NCI-H2171 (cell line): ENCODE data around the gene EHD1.
"Not testable (repeated sequence)": the region's sequence is repeated elsewhere in the genome, so short reads cannot be mapped to it uniquely, and the experiment has no call there.

Experiments used
- DNase-seq: peaks from one replicate; lab custom pipeline; 2025; lab: John Stamatoyannopoulos, UW

Gene EHD1

DNA sequence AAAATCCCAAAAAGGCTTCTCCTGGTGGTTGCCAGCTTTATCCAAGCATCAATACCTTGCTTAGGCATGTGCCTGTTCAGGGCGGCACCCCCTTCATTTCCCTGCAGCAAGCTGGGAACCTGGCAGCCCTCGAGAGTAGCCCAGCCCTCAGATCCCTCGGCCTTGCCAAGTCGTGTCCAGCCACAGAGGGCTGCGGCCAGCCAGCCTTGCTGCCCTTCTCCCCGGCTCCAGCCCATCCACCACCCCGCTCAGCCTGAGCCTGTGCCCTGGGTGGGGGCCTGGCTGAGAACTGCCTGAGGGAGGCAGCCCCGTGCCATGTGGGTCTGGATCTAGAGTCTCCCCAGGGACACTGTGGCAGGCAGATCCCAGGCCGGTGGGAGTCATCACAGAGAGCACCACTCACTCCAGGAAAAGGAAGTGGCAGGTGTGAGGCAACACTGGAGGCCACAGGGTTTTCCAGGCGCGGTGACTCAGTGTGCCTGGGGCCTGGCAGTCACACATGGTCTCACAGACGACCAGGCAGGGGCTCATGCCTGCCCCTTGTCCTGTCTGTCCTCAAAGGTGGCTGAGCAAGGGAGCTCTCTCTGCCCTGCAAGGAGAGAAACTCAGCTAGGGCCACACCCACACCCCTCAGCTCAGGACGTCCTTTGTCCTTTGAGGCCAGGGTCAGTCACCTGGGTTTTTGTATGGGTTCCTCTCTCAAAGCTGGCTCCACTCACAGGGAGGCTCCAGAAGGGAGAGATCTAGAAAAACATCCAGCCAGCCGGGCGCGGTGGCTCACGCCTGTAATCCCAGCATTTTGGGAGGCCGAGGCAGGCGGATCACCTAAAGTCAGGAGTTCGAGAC, 21.8 kb downstream of the EHD1 start:
- no peak for DNase-seq

DNA sequence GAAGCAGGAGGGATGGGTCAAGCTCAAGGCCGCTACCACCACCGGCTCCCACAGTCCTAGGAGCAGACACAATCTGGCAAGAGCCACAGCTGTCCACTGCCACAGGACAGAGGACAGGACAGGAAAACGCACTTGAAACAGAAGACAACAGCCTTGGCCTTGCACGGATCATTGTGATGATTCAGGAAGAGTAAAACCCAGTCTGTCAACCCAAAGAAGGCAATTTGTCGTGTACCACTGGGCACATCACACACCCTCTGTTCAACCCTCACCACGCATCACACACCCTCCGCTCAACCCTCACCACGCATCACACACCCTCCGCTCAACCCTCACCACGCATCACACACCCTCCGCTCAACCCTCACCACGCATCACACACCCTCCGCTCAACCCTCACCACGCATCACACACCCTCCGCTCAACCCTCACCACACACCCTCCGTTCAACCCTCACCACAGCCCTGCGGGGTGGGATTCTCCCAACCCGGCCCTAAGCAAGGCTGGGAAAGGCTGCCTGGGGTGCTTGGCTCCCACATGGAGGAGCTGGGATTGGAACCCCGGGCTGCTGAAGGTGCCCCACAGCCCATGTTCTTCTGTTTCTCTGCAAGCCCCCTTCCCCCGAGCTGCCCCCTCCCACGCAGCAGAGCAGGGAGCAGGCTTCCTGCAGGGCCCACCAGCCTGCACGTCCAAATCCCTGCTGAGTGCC, 22.7 kb downstream of the EHD1 start:
- DNase-seq, result no peak

DNA sequence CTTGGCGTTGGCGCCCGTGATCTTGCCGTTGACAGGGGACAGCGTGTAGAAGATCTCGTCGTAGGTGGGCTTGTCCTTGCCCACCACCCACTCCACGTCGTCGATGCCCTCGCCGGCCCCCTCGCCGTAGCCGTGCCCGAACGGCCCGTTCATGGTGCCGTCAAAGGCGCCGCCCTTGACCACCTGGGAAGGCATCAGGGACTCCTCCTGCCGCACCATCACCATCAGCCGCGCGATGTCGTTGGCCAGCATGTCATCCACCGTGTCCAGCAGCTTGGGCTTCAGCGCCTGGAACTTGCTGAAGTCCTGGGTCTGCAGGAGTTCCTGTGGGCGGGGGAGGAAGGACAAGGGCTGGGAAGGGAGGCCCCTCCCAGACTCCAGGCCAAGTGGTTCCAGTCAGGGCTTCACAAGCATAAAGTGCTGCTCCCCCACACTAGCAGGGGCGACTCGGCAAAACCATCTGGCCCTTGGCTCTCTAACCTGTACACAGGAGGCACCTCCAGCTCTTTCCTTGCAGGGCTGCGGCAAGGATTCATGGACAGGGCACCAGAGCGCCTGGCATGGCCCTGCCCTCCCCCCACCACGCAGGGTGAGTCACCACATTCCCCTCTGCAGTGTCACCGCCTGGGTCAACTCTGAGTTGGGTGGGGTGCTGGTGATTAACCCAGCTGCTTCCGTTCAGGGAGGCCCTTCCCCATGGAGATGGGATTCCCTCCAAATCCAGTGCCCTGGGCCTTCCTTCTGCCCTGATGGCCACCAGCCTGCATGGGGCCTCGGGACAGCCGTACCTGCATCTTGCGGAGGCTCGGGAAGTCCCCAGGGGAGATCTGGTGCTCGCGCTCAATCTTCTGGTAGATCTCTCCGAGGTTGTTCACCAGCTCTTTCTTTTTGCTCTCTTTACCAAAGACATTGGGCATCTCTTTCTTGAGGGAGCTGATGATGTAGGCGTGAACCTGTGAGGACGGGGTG, 23.6 kb downstream of the EHD1 start:
- no peak for DNase-seq

DNA sequence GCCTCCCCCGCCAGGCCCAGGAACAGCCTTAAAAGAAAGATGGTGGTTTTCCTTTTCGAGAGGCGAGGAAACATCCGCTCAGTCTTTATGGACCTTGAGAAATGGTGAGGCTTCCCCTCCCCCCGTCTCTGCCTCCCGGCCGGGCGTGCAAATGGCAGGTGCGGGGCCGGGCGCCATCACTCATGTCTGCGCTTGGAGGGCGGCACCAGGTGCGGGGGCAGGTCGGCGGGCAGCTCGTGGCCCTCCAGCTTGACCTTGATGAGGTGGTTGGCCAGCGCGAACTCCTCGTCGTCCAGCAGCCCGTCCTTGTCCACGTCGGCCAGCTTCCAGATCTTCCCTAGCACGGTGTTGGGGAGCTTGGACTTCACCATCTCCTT, 24.3 kb downstream of the EHD1 start:
- DNase-seq, result no peak

- DNase-seq, result no peak
Observed at GRCh38 chr11:64853709-64854108, 24.7 kb downstream of the EHD1 start.

- DNase-seq, result no peak
Observed at GRCh38 chr11:64852804-64853509, 25.5 kb downstream of the EHD1 start.

- no peak for DNase-seq
Observed at GRCh38 chr11:64851831-64852351, 26.5 kb downstream of the EHD1 start.

DNA sequence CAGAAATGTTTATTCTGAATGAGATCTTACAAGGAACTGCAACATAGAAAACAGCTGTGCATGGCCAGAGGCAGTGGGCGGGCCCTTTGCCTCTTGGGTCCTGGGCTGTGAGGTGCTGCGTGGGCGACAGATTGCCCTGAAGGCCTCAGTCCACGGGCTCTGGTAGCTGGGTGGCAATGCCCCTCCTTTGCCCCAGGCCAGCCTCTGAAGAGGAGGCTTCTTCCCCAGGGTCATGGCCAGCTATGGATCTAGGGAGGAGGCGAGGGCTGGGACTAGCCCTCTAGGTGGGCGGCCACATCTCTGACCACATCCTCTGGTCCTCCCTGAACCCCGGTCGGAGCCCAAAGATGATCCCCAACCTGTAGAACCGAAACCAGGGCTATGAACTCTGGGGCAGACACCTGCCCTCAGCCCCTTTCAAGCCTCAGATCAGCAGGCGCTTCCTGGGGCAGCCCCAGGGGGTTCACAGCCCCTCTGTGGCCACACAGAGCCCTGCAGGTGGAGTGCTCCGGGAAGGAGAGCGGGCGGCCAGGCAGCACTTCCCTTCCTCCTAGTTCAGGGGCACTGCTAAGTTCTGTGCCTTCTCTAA, 27.3 kb downstream of the EHD1 start:
- no peak for DNase-seq

- no peak for DNase-seq
Observed at GRCh38 chr11:64849598-64850356, 28.6 kb downstream of the EHD1 start.

DNA sequence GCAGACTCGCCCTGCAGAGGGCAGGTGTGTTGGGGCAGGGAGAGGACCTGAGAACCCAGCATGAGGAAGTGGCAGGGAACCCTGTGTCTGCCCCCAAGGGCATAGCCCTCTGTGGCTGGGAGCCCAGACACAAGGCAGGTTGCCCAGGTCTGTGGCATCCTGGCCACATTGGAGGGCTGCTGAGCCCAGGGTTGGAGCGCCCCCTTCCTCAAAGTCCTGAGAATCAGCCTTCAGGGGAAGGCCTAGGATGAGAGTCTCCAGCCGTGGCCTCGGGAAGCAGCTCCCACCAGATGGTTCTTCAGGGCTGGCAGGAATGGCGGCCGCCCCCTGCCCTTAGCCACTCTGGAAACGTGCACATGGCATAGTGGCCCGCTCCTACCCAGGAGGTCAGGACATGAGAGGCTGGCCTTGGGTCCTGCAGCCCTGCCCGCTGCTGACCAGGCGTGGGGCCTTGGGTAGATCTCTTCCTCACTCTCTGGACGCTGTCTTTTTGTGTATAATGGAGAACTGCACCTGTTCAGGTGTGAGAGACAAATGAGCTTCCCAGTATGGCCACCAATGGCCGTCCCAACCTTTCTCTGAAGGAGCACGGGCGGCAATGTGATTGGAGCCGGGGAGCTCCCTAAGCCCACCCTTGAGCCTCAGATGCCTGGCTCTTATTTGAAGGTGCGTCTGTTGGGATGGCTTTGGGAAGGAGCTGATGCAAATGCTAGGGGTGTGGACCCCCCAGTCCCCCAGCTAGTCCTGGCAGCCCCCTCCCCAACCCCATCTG, 29.4 kb downstream of the EHD1 start:
- no peak for DNase-seq

DNA sequence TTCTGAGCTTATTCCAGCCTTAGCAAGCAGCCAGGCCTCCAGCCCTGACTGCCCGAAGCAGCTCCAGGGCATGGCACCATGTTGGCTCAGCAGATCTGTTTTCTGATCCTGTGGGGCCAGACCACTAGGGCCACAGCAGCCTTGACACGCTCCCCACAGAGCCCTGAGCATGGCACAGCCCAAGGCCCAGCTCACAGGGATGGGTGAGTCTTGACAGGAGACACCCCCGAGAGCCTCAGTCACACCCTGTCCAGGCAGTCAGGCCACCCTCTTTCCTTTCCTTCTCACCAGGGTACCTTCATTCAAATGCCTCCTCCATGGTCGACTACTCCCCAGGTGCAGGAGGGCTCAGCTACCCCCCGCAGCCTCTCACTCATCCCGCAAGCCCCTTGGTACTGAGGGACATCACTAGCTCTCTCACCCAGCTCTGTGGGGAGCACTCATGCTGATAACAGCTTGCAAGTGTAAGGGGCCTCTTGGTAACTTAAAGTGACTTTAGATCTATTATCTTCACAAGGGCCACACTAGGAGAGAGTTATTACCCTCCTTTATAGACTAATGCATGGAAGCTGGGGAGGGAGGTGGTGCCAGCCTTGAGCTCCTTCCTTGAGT, 30.1 kb downstream of the EHD1 start:
- no peak for DNase-seq

- DNase-seq, result peak; percentile 85
Observed at GRCh38 chr11:64846998-64847666, 31.3 kb downstream of the EHD1 start.

DNA sequence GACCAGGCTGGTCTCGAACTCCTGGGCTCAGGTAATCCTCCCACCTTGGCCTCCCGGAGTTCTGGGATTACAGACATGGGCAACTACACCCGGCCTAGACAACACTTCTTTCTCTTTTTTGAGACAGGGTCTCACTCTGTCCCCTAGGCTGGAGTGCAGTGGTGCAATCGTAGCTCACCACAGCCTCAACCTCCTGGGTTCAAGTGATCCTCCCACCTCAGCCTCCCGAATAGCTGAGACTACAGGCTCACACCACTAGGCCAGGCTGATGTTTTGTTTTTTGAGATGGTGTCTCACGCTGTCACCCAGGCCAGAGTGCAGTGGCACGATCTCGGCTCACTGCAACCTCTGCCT, 32.7 kb downstream of the EHD1 start:
- DNase-seq, result not testable (repeated sequence)

GRCh38 chr11:64845129-64845775, 33.2 kb downstream of the EHD1 start:
- DNase-seq, result no peak

GRCh38 chr11:64844330-64845128, 33.9 kb downstream of the EHD1 start, which contains the start of gene CDC42BPG:
TSS of gene CDC42BPG (minus strand) at chr11:64844653. CDS start at chr11:64844569, 84 bp downstream.
- DNase-seq, result peak; percentile 91

- no peak for DNase-seq
Observed at GRCh38 chr11:64843686-64844329, 34.6 kb downstream of the EHD1 start.
